GM19193 (cell line): ENCODE measurements around the gene FBXL13.

Experiments used
- POLR2A ChIP-seq: IDR thresholded peaks from 4 replicates; pipeline ENCODE4 v1.6.1; 2011; ENCODE audit not compliant: insufficient read depth, insufficient read length; ENCODE audit errors: extremely low read depth

The FBXL13 gene

GRCh38 chr7:102864958-102865357, 209.6 kb downstream of the FBXL13 start:
- TF ChIP-seq POLR2A, result no peak

DNA sequence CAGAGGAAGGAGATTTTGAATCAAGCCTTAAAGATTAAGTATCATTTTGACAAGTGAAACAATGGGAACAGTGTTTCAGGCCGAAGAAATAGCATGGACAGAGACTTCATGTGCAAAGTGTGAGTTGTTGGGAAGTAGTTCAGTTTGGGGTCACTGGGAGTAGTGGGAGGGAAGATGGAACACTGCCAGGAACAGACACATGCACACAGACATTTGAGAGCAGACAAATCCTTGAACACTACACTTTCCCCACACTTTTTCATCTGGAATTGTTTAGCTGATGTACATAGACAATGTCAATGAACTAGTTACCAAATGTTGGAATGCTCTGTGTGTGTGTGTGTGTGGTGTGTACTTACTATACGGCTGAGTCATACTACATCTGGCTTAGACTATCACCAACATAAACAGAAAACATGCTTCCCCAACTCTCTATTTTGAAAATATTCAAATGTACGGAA, 214.2 kb downstream of the FBXL13 start:
- TF ChIP-seq POLR2A, result no peak

DNA sequence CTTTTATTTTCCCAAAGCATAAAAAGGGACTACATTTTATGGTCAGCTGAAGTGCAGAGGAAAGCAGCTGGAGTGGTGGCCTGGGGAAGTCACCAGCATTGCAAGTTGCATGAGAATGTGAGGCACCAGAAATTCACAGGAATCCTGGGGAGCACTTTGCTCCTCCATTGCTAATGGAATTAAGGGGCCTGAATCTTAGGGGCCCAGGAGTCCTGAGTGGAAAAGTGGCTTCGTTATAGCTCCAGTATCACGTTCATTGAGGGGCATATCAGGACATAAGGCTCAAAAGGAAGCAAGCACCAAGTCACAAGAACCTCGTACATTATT, 214.8 kb downstream of the FBXL13 start:
- no peak for TF ChIP-seq POLR2A

DNA sequence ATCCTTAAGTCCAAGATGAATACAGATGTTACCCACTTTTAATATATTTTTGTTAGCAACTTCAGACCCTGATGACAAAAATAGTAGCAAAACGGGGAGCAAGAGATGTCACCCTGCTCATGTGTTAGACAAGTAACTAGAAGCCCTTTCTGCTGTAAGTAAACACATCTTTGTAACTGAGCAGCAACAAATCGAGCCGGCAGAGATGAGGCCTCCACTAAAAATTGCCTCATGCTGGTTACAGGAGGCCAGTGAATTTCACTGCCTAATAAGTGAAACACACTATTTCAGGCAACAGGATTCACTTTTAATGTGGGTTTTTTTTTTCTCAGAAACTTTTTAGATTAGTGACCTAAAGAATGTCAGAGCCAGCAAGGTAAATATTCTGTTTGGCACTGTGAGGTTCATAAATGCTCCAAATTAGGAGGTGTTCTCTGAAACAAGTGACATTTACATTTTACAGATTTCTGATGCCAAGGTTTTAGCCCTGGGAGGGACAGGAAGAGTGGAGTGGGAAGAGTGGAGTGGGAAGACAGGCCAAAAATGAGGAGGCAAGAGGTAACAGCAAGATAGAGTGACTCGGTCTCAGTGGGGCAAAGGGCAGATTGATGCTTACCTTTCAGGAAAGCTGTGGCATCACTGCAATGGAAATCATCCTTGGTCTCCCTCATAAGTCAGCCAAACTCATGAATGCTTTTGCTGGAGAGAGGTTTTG, 215.4 kb downstream of the FBXL13 start:
- no peak for TF ChIP-seq POLR2A

- no peak for TF ChIP-seq POLR2A
Measured at GRCh38 chr7:102856036-102856435, 218.6 kb downstream of the FBXL13 start.

- no peak for TF ChIP-seq POLR2A
Measured at GRCh38 chr7:102849538-102849937, 225.1 kb downstream of the FBXL13 start.

GRCh38 chr7:102849079-102849478, 225.5 kb downstream of the FBXL13 start:
- TF ChIP-seq POLR2A, result no peak

GRCh38 chr7:102845346-102845745, 229.2 kb downstream of the FBXL13 start:
- TF ChIP-seq POLR2A, result no peak

GRCh38 chr7:102843850-102844249, 230.7 kb downstream of the FBXL13 start:
- TF ChIP-seq POLR2A, result no peak

DNA sequence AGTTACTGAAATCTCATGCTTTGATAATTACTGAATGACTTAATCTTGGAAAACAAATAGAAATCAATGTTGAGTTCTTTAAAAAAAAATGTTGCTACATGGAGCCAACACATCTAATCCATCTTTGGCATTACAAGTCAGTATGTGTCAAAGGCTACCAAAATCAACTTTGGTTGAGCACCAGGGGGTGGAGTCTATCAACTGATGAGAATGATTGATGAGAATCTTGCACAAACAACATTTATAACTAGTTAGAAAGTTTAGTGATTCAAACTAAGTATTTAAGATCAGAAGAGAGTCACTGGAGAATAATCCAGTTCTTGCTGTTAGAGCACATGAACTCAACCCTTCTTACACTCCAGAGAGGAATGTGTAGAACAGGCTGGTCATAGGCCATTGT, 232.3 kb downstream of the FBXL13 start:
- no peak for TF ChIP-seq POLR2A

DNA sequence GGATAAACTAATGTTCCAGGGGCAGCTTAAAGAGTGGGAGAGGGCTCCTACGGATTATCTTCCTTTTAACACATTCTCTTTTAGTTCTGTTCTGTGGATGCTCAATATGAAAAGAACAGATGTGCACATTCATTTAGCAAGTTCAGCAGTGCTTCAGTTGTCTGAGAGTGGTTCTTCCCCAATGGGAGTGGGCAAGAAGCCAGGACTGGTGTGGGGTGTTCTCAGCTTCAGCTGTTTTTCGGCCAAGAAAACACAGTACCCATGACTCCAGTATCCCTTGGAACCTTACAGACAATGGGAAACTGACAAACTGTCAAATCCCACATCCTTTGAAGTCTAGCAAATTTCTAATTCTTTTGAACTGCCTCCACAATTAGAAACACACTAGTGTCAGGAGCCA, 233.3 kb downstream of the FBXL13 start:
- no peak for TF ChIP-seq POLR2A

- no peak for TF ChIP-seq POLR2A
Measured at GRCh38 chr7:102840404-102840803, 234.2 kb downstream of the FBXL13 start.

DNA sequence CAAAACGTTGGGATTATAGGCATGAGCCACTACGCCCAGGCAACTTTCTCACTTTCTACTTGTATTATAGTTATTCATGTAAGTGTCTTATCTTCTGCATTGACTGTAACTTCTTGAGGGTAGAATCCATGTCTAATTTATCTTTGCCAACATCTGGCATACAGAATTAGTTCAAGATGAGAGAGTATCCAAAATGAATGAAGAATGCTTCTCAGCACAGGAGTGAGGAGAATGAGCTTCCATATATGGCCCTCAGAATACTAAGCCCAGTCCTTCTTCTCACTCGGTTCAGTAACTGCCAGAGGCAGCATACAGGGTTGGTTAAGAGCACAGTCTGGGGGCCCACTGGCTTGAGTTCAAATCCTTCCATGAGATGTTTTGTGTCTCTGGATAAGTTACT, 236.8 kb downstream of the FBXL13 start:
- no peak for TF ChIP-seq POLR2A

GRCh38 chr7:102836977-102837376, 237.6 kb downstream of the FBXL13 start:
- no peak for TF ChIP-seq POLR2A

- no peak for TF ChIP-seq POLR2A
Measured at GRCh38 chr7:102836191-102836919, 238.2 kb downstream of the FBXL13 start.

- no peak for TF ChIP-seq POLR2A
Measured at GRCh38 chr7:102834999-102835398, 239.6 kb downstream of the FBXL13 start.
